Stimulated activated CD4-positive, alpha-beta T cell treated with anti-CD3 and anti-CD28 coated beads, Interleukin-2, amount 100 ng/mL, for 24 hours (primary cell): ENCODE measurements around the gene PVALEF.

ENCODE experiments used
- DNase-seq, 2 donors: peaks; one replicate each; pipeline ENCODE4 v3.0.0-alpha.2; 2020

The PVALEF gene

GRCh38 chr17:81163703-81164370 is 1.5 kb upstream of the PVALEF start:
- DNase-seq: no peak

- DNase-seq: no peak
Observed at GRCh38 chr17:81164371-81165245, 699 bp upstream of the PVALEF start.

DNA sequence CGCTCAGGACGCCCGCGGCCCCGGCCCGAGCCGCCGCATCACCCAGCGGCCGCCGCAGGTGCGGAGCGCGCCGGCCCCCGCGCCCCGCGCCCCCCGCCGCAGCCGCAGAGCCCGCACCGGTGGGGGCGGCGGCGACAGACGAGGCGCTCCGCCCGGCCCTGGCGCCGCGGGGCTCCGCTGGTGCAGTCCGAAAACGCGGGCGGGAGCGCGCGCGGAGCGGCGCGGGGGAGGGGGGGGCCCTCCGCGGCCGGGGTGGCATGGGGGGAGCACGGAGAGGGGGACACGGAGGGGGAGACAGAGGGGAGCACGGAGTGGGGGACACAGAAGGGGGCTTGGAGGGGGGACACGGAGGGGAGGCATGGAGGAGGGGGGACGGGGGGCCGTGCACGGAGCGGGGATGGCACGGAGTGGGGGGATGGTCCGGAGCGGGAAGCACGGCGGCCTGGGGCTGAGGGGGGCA is 756 bp downstream of the PVALEF start, which contains the start of gene AATK:
TSS of gene AATK (minus strand) at position 189 of the 460 bp plus-strand sequence. CDS start 229 bp downstream, outside the sequence.
- DNase-seq: no peak

- DNase-seq: no peak
Observed at GRCh38 chr17:81167194-81167524, 1.9 kb downstream of the PVALEF start.

GRCh38 chr17:81167638-81168037 is 2.3 kb downstream of the PVALEF start:
- no peak for DNase-seq

GRCh38 chr17:81169870-81170309 is 4.6 kb downstream of the PVALEF start:
- DNase-seq: no peak

DNA sequence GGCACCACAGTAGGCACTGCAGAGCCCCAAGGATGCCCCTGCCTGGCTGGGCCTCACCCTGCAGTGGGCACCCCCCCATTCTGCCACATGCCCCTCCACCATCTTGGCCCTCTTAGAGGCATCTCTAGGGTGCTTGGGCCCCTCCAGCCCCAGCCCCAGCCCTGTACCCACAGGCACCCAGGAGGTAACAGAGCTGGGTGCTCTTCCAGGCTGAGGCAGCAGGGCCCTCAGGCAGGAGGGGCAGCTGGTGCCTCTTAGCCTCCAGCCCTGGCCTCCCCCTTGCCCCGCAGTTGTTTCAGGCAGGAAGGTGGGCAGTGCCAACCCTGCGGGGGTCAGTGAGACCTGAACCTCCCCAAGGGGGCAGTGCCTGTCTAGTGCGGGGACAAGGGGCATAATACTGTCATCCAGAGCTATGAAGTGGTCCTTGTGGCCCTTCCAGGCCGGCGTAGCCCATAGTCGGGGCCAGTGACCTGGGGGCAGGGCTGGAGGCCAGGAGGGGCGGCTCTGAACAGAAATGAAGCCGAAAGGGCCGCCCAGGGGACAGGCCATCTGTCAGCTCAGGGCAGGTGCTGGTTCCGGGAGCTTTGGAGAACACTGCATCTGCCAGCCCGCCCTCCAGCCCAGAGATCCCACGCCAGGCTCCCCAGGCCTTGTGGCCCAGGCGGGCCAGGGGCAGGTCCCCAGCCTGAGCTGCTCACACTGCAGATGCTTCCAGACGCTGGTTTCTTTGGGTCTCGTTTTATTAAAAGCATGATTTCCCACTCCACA is 5.6 kb downstream of the PVALEF start:
- no peak for DNase-seq

DNA sequence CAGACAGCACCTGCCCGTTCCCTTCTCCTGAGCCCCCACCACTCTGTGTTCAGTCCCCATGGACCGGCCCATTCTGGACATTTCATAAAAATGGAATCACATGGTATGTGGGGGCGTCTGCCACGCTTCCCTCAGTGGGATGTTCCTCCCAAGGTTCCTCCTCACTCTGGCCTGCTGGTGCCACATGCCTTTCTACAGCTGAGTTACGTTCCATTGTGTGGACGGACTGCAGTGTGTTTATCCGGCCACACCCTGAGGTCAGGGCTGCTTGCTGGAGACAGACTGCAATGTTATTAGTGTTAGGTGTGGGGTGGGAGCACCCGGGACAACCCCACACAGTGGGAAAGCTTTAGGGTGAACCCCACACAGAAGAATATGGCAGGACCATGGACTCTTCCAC is 6.6 kb downstream of the PVALEF start:
- DNase-seq: no peak

DNA sequence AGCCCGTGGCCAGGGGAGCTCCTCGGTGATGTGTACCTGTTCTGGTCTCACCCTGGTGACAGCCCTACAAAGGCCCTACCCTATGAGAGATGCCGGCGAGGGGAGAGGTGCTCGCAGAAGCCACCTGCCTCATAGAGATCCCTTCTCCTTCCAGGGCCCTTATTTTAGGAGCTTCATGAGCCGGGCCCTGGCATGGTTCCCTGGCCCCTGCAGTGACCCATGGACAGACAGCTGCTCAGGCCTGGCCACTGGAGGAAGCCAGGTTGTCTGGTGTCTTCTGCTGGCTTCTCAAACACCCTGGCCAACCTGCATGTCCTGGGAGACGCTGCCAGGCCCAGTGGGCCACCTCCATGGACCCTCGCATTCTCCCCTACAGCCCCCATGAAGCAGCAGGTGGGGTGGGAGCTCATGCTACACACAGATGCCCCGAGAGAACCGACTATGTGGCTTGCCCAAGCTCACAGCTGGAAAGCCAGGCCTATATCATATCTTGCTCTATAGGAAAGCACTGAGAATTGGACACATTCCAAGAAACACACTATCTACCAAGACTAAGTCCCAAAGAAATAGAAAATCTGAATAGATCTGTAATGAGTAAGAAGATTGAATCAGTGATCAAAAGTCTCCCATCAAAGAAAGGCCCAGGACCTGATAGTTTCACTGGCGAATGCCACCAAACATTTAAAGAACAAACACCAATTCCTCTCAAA is 7.9 kb downstream of the PVALEF start:
- no peak for DNase-seq

DNA sequence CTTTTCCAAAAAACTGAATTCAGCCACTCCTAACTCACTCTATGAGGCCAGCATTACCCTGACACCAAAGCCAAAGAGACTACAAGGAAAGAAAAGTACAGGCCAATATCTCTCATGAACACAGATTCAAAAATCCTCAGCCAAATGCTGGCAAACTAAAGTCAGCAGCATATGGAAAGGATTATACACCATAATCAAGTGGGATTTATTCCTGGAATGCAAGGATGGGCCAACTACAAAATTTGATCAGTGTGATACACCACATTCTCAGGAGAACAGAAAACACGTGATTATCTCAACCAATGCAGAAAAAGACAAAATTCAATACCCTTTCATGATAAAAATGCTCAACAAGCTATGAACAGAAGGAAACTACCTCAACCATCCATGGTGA is 8.5 kb downstream of the PVALEF start:
- no peak for DNase-seq

DNA sequence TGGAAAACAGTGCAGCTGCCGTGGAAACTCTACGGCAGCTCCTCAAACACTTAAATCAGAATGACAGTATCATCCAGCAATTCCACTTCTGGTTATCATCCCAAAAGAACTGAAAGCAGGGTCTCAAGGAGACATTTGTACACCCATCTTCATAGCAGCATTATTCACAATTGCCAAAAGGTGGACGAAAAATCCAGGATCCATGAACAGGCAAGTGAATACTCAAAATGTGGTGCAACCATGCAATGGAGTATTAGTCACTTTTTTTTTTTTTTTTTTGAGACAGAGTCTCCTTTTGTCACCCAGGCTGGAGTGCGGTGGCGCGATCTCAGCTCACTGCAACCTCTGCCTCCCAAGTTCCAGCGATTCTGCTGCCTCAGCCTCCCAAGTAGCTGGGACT is 11.4 kb downstream of the PVALEF start:
- DNase-seq: no peak

GRCh38 chr17:81178136-81179091 is 13.1 kb downstream of the PVALEF start:
- DNase-seq: no peak

DNA sequence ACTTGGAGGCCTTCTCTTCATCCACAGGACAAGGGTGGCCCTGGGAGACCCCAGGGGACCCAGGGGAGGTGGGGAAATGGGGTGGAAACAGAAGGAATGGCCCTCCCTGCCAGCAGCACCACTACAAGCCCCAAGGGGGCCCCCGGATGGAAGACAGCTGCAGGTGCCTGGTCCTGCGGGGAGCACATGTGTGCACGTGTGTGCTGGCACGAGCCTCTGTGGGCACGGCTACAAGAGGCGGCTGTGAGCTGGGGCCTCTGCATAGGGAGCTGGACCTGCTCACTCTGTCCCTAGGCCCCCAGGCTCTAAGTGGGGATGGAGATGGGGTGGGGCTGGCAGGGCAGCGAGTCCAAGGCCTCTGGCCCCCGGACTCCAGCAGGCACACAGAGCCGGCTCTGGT is 13.9 kb downstream of the PVALEF start:
- DNase-seq: no peak

- no peak for DNase-seq
Observed at GRCh38 chr17:81179861-81180260, 14.6 kb downstream of the PVALEF start.

DNA sequence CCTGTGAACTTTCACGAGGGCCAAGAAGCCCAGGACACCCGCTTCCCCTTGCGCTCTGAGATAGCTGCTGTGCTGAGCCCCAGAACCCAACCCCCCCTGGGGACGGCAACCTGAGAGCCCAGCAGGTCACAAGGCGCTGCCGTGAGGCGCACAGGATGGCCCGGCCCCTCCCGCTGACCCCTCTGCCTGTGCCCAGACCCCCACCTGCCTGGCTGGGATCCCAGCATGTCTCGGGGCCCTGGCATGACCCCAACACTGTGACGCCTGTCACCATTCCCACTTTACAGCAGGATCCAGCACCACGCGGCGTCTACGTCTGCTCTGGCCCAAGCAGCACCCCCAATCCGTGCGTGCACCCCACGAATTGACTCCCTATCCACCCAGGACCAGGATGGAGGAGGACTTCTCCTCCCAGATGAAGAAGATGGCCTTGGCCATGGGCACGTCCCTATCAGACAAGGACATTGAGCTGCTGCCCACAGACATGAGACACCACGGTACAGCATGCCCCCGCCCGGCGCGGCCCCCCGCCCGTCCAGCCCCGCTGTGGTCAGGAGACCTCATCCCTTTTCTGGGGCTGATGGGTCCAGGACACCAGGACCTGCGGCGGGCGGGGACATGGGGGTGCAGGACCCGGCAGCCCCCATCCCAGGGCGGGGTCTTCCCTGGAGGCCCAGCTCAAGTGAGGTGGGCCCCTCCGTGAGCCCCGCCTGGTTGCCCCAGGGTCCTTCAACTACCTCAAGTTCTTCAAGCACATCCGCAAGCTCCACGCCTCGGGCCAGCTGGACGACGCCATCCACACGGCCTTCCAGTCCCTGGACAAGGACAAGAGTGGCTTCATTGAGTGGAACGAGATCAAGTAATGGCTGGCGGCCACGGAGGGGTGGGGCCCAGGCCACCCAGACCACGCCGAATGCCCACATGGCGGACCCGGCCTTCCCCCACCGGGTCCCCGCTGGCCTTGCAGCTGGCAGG is 15.8 kb downstream of the PVALEF start:
- DNase-seq: no peak

DNA sequence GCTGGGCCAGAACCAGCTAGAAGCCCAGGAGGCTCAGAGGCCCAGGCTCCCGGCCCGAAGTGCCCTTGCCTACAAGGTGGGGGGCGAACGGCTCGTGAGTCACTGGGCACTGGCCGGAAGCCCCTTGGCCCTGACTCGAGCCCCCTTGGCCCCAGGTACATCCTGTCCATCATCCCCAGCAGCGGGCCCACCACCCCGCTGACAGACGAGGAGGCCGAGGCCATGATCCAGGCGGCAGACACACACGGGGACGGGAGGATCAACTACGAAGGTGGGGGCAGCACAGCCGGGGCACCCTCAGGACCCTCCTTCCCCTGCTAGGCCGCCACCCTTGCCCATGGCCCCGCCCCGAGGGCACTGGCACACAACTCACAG is 16.5 kb downstream of the PVALEF start:
- no peak for DNase-seq

GRCh38 chr17:81182596-81182995 is 17.3 kb downstream of the PVALEF start:
- no peak for DNase-seq

GRCh38 chr17:81183316-81183715 is 18.0 kb downstream of the PVALEF start:
- no peak for DNase-seq

- DNase-seq: no peak
Observed at GRCh38 chr17:81183807-81184206, 18.5 kb downstream of the PVALEF start.

- no peak for DNase-seq
Observed at GRCh38 chr17:81184555-81184954, 19.2 kb downstream of the PVALEF start.
